ENCODE results near the gene THOC1.

Gene THOC1

GRCh38 chr18:245282-245847 is 22.5 kb downstream of the THOC1 start:
- no peak for TF ChIP-seq CTCF (IDR thresholded peaks at IDR 0.05; ENCODE audit: low read depth, low read length)
- DNase-seq (ENCODE audit: low read depth in 2 of 2): no peak
- H3K4me3 ChIP-seq (replicated peaks in 1 of 2; ENCODE audit: low read depth in 2 of 2, low read length in 2 of 2): no peak overlapping the region

GRCh38 chr18:240175-240574 is 27.7 kb downstream of the THOC1 start:
- no peak for TF ChIP-seq CTCF (IDR thresholded peaks at IDR 0.05; ENCODE audit: low read depth, low read length)
- H3K4me3 ChIP-seq (replicated peaks in 1 of 2; ENCODE audit: low read depth in 2 of 2, low read length in 2 of 2): no peak overlapping the region
- DNase-seq (ENCODE audit: low read depth in 2 of 2): peak in 1 of 2 donors; percentile 10

- TF ChIP-seq CTCF (IDR thresholded peaks at IDR 0.05; ENCODE audit: low read depth, low read length): no peak
- no peak overlapping the region for H3K4me3 ChIP-seq (replicated peaks in 1 of 2; ENCODE audit: low read depth in 2 of 2, low read length in 2 of 2)
- DNase-seq (ENCODE audit: low read depth in 2 of 2): no peak
Observed at GRCh38 chr18:231563-231962, 36.3 kb downstream of the THOC1 start.

- H3K4me3 ChIP-seq (replicated peaks in 1 of 2; ENCODE audit: low read depth in 2 of 2, low read length in 2 of 2): no peak overlapping the region
- TF ChIP-seq CTCF (IDR thresholded peaks at IDR 0.05; ENCODE audit: low read depth, low read length): no peak
- no peak for DNase-seq (ENCODE audit: low read depth in 2 of 2)
Observed at GRCh38 chr18:228586-228985, 39.3 kb downstream of the THOC1 start.

- H3K4me3 ChIP-seq (replicated peaks in 1 of 2; ENCODE audit: low read depth in 2 of 2, low read length in 2 of 2): no peak overlapping the region
- TF ChIP-seq CTCF (IDR thresholded peaks at IDR 0.05; ENCODE audit: low read depth, low read length): no peak
- DNase-seq (ENCODE audit: low read depth in 2 of 2): no peak
Observed at GRCh38 chr18:227902-228301, 39.9 kb downstream of the THOC1 start.

- no peak for TF ChIP-seq CTCF (IDR thresholded peaks at IDR 0.05; ENCODE audit: low read depth, low read length)
- no peak overlapping the region for H3K4me3 ChIP-seq (replicated peaks in 1 of 2; ENCODE audit: low read depth in 2 of 2, low read length in 2 of 2)
- no peak for DNase-seq (ENCODE audit: low read depth in 2 of 2)
Observed at GRCh38 chr18:227374-227773, 40.5 kb downstream of the THOC1 start.

GRCh38 chr18:225745-226144 is 42.1 kb downstream of the THOC1 start:
- no peak overlapping the region for H3K4me3 ChIP-seq (replicated peaks in 1 of 2; ENCODE audit: low read depth in 2 of 2, low read length in 2 of 2)
- DNase-seq (ENCODE audit: low read depth in 2 of 2): no peak
- no peak for TF ChIP-seq CTCF (IDR thresholded peaks at IDR 0.05; ENCODE audit: low read depth, low read length)
